MM.1S (cell line): Measurements from ENCODE around the gene WNT3.

Source experiments
- CTCF ChIP-seq: fragments of 300-600 bp; sonication (generic); IDR thresholded peaks from 2 replicates; pipeline ENCODE4 v1.5.1; 2016; ENCODE audit warnings: antibody characterized with exemption, low read length, mixed read lengths
- EZH2 ChIP-seq: fragments of 300-600 bp; sonication (generic); optimal IDR thresholded peaks from 2 replicates; pipeline ENCODE3; 2017; ENCODE audit warnings: low read depth, mild to moderate bottlenecking, antibody characterized with exemption, low read length, mixed read lengths
- EZH2phosphoT487 ChIP-seq: fragments of 300-600 bp; sonication (generic); IDR thresholded peaks from 2 replicates; pipeline ENCODE4 v1.6.1; 2018; ENCODE audit warnings: antibody characterized with exemption, low read length

GRCh38 chr17:46768540-46768870 lies 50.0 kb downstream of the WNT3 start:
- TF ChIP-seq EZH2 (no peak), CTCF (no peak), EZH2phosphoT487 (no peak)
